GM12874 (cell line): ENCODE measurements around the gene PTPRN2.

Experiments used
- TF ChIP-seq, protein P1 (sequence below): IDR thresholded peaks from 2 replicates; pipeline ENCODE4 v1.5.1; 2011; ENCODE audit warnings: low read depth, mild to moderate bottlenecking, control low read depth, low read length, moderate library complexity; ENCODE audit not compliant: insufficient read depth

PTPRN2 gene

GRCh38 chr7:157689269-157690057, 898.2 kb downstream of the PTPRN2 start:
- TF ChIP-seq, protein P1, sequence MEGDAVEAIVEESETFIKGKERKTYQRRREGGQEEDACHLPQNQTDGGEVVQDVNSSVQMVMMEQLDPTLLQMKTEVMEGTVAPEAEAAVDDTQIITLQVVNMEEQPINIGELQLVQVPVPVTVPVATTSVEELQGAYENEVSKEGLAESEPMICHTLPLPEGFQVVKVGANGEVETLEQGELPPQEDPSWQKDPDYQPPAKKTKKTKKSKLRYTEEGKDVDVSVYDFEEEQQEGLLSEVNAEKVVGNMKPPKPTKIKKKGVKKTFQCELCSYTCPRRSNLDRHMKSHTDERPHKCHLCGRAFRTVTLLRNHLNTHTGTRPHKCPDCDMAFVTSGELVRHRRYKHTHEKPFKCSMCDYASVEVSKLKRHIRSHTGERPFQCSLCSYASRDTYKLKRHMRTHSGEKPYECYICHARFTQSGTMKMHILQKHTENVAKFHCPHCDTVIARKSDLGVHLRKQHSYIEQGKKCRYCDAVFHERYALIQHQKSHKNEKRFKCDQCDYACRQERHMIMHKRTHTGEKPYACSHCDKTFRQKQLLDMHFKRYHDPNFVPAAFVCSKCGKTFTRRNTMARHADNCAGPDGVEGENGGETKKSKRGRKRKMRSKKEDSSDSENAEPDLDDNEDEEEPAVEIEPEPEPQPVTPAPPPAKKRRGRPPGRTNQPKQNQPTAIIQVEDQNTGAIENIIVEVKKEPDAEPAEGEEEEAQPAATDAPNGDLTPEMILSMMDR = no peak

GRCh38 chr7:157688533-157689268, 898.9 kb downstream of the PTPRN2 start:
- TF ChIP-seq, protein P1 = no peak

DNA sequence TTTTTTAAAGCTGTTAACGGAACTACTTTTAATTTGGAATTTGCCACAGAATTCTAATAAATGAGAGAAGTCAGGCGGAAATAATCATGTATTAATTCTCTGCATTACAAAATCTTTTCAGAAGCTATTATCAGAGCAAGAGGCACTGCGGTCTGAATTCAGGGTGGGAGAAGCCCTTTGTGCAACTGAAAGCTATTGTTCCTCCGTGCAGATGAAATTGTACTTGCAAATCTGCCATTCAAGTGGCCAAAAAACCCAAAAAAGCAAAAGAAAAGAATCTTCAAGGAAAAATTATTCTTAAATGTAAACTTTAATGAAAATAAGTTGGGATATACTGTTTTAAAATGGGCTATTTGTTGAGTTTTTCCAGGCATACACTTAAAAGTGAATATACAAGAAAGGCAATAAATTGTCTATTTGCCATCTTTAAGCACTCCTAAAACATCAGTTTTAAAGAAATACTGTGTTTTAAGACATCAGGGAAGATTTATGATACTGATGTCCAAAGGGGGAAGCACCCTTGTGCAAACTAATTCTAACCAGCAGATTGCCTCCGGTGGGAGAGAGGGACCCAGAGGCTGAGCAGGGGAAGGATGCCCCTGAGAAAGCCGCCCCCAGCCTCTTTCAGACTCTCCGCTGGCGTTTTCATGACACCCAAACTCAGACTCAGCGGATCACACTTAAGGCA, 899.6 kb downstream of the PTPRN2 start:
- TF ChIP-seq, protein P1 = no peak

DNA sequence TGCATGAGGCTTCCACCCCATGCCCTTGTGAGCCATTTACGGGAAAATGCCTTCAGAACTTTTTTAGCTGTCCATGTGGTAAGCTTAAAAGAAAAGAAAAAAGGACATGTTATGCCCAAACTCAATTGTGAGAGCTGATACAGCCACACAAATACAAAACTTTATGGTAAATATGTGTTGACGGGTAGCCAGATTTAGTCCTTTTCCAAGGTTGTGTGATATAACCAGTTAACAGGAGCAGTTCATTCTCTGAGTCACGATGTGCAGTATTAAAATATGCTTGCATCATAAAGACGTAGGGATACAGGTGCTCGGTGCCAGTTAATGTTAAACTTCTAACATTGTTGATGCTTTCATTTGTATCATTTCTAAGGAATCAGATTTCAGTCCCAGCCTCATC, 900.5 kb downstream of the PTPRN2 start:
- TF ChIP-seq, protein P1 = no peak

- TF ChIP-seq, protein P1 = no peak
Observed at GRCh38 chr7:157686285-157686894, 901.2 kb downstream of the PTPRN2 start.

GRCh38 chr7:157685430-157686284, 902.0 kb downstream of the PTPRN2 start:
- TF ChIP-seq, protein P1 = no peak
